Loucy (cell line): ENCODE measurements around the gene ACADL.

Experiments used
- EZH2phosphoT487 ChIP-seq: fragments of 200-600 bp; IDR thresholded peaks from 2 replicates; pipeline ENCODE4 v1.6.1; 2018; ENCODE audit warnings: antibody characterized with exemption, mild to moderate bottlenecking, moderate library complexity, borderline replicate concordance
- TF ChIP-seq, protein P1 (sequence below): fragments of 200-600 bp; sonication (generic); conservative IDR thresholded peaks from 2 replicates; pipeline ENCODE4 v1.5.1; 2014; ENCODE audit warnings: mild to moderate bottlenecking, antibody characterized with exemption, low read length

DNA sequence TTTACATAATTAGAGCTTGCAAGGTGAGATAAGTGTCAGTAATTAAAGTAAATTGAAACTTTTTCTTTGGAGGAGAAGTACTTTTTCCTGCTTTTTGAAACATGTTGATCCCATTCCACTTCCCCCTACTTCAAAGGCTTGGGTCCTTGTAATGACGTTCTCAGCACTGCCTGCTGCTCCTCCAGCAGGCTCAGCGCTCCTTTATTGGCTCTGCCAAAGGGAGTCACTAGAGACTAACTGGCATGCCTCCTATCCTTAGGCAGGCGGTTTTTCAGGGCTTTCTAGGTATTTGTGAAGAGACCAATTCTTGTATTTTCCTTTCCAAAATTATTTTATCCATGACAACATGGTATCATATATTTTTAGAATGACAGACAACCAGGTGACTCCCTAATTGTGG, 43.9 kb upstream of the ACADL start:
- TF ChIP-seq, protein P1, sequence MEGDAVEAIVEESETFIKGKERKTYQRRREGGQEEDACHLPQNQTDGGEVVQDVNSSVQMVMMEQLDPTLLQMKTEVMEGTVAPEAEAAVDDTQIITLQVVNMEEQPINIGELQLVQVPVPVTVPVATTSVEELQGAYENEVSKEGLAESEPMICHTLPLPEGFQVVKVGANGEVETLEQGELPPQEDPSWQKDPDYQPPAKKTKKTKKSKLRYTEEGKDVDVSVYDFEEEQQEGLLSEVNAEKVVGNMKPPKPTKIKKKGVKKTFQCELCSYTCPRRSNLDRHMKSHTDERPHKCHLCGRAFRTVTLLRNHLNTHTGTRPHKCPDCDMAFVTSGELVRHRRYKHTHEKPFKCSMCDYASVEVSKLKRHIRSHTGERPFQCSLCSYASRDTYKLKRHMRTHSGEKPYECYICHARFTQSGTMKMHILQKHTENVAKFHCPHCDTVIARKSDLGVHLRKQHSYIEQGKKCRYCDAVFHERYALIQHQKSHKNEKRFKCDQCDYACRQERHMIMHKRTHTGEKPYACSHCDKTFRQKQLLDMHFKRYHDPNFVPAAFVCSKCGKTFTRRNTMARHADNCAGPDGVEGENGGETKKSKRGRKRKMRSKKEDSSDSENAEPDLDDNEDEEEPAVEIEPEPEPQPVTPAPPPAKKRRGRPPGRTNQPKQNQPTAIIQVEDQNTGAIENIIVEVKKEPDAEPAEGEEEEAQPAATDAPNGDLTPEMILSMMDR: no peak
- TF ChIP-seq EZH2phosphoT487: no peak
